Measurements from ENCODE around the gene STK33.

STK33 gene

DNA sequence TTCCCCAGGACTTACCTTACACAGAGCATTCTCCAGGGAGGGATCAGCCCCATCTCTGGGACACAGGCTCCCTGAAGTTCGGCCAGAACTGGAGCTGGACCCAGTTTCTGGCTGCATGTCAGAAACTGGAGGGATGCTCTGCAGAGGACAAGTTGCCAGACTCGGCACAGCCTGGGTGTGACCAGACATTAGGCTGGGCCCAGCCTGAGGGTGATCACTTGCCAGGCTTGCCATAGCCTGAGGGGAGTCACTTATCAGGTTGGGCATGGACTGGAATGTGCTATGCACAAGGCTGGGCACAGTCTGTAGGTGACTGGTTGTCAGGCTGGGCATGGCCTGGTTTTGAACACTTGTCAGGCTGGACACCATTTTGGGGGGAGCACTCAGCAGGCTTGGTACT is 30.7 kb upstream of the STK33 start:
- H3K36me3 ChIP-seq (ENCODE audit: insufficient read depth, low read length), result peaks cover 27% of the 10 kb centered on the region
- no peaks in the 10 kb centered on the region for H3K79me2 ChIP-seq (ENCODE audit: insufficient read depth, low read length)
- no peaks in the 10 kb centered on the region for H3K27me3 ChIP-seq (ENCODE audit: insufficient read depth, low read length)
- no peaks in the 10 kb centered on the region for H3F3A ChIP-seq (ENCODE audit: insufficient read depth, low read length)
- no peaks in the 10 kb centered on the region for H3K9me2 ChIP-seq (ENCODE audit: low read depth, low read length)
- H3K9ac ChIP-seq (ENCODE audit: low read length), result no peak overlapping the region
- H4K20me1 ChIP-seq (ENCODE audit: insufficient read depth, low read length), result no peaks in the 10 kb centered on the region
- H3K4me2 ChIP-seq (ENCODE audit: low read length), result no peak overlapping the region
- no peak overlapping the region for H3K27ac ChIP-seq (ENCODE audit: low read depth, low read length, poor library complexity, severe bottlenecking)
- H3K9me3 ChIP-seq (ENCODE audit: low read length), result no peaks in the 10 kb centered on the region
- H3K4me1 ChIP-seq (ENCODE audit: insufficient read depth, low read length, severe bottlenecking), result no peaks in the 10 kb centered on the region
- H3K4me3 ChIP-seq (ENCODE audit: low read depth, low read length, poor library complexity, severe bottlenecking), result no peak overlapping the region
- no peak overlapping the region for H2AFZ ChIP-seq (ENCODE audit: low read length)
- TF ChIP-seq EZH2 (IDR thresholded peaks at IDR 0.05; ENCODE audit: borderline replicate concordance, low read length) (no peak), CTCF (IDR thresholded peaks at IDR 0.05; ENCODE audit: low read length) (no peak)

DNA sequence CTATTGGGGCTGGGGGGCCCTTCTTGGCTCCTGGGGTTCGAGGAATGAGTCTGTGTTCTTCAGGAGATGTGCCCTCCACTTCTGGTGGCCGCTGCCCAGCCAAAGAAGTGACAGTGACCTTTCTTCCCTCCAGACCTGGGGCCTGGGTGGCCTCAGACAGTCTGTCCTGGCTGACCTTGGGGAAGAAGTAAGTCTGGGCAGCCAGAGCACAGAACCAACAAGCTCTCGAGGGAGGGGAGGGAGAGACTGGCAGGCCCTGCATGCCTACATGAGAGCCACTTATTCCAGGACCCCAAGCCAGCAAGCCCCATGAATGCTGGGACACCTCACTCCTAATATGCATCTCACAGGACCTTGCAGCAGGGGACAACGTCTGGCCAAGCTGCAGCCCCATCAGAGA is 27.1 kb upstream of the STK33 start:
- no peak overlapping the region for H2AFZ ChIP-seq (ENCODE audit: low read length)
- no peak overlapping the region for H3K4me2 ChIP-seq (ENCODE audit: low read length)
- no peak overlapping the region for H3K27ac ChIP-seq (ENCODE audit: low read depth, low read length, poor library complexity, severe bottlenecking)
- H3K27me3 ChIP-seq (ENCODE audit: insufficient read depth, low read length), result no peaks in the 10 kb centered on the region
- H3K79me2 ChIP-seq (ENCODE audit: insufficient read depth, low read length), result no peaks in the 10 kb centered on the region
- H3F3A ChIP-seq (ENCODE audit: insufficient read depth, low read length), result no peaks in the 10 kb centered on the region
- H3K4me1 ChIP-seq (ENCODE audit: insufficient read depth, low read length, severe bottlenecking), result no peaks in the 10 kb centered on the region
- H4K20me1 ChIP-seq (ENCODE audit: insufficient read depth, low read length), result no peaks in the 10 kb centered on the region
- H3K9me3 ChIP-seq (ENCODE audit: low read length), result no peaks in the 10 kb centered on the region
- TF ChIP-seq EZH2 (IDR thresholded peaks at IDR 0.05; ENCODE audit: borderline replicate concordance, low read length) (no peak), CTCF (IDR thresholded peaks at IDR 0.05; ENCODE audit: low read length) (no peak)
- no peak overlapping the region for H3K4me3 ChIP-seq (ENCODE audit: low read depth, low read length, poor library complexity, severe bottlenecking)
- no peaks in the 10 kb centered on the region for H3K9me2 ChIP-seq (ENCODE audit: low read depth, low read length)
- no peak overlapping the region for H3K9ac ChIP-seq (ENCODE audit: low read length)
- peaks cover 38% of the 10 kb centered on the region for H3K36me3 ChIP-seq (ENCODE audit: insufficient read depth, low read length)

DNA sequence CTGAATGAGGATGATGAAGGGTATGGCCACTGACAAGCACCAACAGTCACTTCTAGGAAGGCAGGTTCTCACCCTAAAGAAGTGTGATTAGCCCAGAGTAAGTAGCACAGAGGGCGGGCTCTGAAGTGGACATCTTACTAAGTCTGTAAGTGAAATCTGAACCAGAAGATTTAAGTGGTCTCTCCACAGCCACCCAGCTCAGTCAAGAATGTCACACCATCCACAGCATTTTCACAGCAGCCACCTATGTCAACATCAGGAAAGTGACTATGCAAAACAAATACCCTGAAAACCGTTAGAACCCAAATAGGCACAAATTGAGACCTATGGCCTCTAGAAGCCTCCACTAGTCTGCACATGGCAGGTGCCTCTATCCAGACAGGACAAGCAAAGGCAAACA is 23.0 kb upstream of the STK33 start:
- Histone ChIP-seq H3K79me2 (ENCODE audit: insufficient read depth, low read length) (no peaks in the 10 kb centered on the region), H2AFZ (ENCODE audit: low read length) (no peak overlapping the region), H3K4me2 (ENCODE audit: low read length) (no peak overlapping the region), H3K9me2 (ENCODE audit: low read depth, low read length) (no peaks in the 10 kb centered on the region), H3K36me3 (ENCODE audit: insufficient read depth, low read length) (peaks cover 12% of the 10 kb centered on the region), H3K9ac (ENCODE audit: low read length) (no peak overlapping the region), H3F3A (ENCODE audit: insufficient read depth, low read length) (no peaks in the 10 kb centered on the region), H3K4me1 (ENCODE audit: insufficient read depth, low read length, severe bottlenecking) (no peaks in the 10 kb centered on the region), H4K20me1 (ENCODE audit: insufficient read depth, low read length) (no peaks in the 10 kb centered on the region), H3K9me3 (ENCODE audit: low read length) (no peaks in the 10 kb centered on the region), H3K27ac (ENCODE audit: low read depth, low read length, poor library complexity, severe bottlenecking) (no peak overlapping the region), H3K27me3 (ENCODE audit: insufficient read depth, low read length) (no peaks in the 10 kb centered on the region), H3K4me3 (ENCODE audit: low read depth, low read length, poor library complexity, severe bottlenecking) (no peak overlapping the region)
- no peak for TF ChIP-seq CTCF (IDR thresholded peaks at IDR 0.05; ENCODE audit: low read length)
